ENCODE results near the gene GHRHR. TPM values are rescaled to one million over a fixed set of nuclear protein-coding genes. Genes with fewer than 3 reads are reported as not detected.

GHRHR gene
- polyA plus RNA-seq, 2 donors, result not detected

- no peaks in the 10 kb centered on the region for H3K36me3 ChIP-seq (ENCODE audit: control insufficient read depth in 2 of 2, insufficient read depth in 2 of 2, low read length in 1 of 2)
- WGBS, 2 donors, result 66 to 67% methylated on average over 7 of the region's 7 CpGs
- H3K27me3 ChIP-seq (ENCODE audit: control insufficient read depth in 1 of 2, insufficient read depth in 2 of 2, low read length in 2 of 2), result peaks cover 0 to 3% of the 10 kb centered on the region in 2 donors
- H3K4me1 ChIP-seq (ENCODE audit: control insufficient read depth in 2 of 2, insufficient read depth in 2 of 2, low read length in 1 of 2), result peaks cover 0 to under 1% of the 10 kb centered on the region in 2 donors
- no peak overlapping the region for H3K27ac ChIP-seq (ENCODE audit: low read depth in 2 of 2, low read length in 1 of 2)
- no peak overlapping the region for H3K4me3 ChIP-seq (ENCODE audit: low read depth in 1 of 2, low read length in 2 of 2)
- H3K9me3 ChIP-seq (ENCODE audit: control insufficient read depth in 2 of 2, insufficient read depth in 1 of 2, low read depth in 1 of 2, low read length in 1 of 2), result no peaks in the 10 kb centered on the region
These were observed 16.4 kb downstream of the GHRHR start for GRCh38 chr7:30980194-30980593.

GRCh38 chr7:30980751-30981150 is 17.0 kb downstream of the GHRHR start:
- WGBS, 2 donors, result 79 to 82% methylated on average over 5 of the region's 5 CpGs
- Histone ChIP-seq H3K27ac (ENCODE audit: low read depth in 2 of 2, low read length in 1 of 2) (no peak overlapping the region), H3K27me3 (ENCODE audit: control insufficient read depth in 1 of 2, insufficient read depth in 2 of 2, low read length in 2 of 2) (peaks cover 0 to 3% of the 10 kb centered on the region in 2 donors), H3K4me1 (ENCODE audit: control insufficient read depth in 2 of 2, insufficient read depth in 2 of 2, low read length in 1 of 2) (peaks cover 0 to 2% of the 10 kb centered on the region in 2 donors), H3K36me3 (ENCODE audit: control insufficient read depth in 2 of 2, insufficient read depth in 2 of 2, low read length in 1 of 2) (no peaks in the 10 kb centered on the region), H3K4me3 (ENCODE audit: low read depth in 1 of 2, low read length in 2 of 2) (no peak overlapping the region), H3K9me3 (ENCODE audit: control insufficient read depth in 2 of 2, insufficient read depth in 1 of 2, low read depth in 1 of 2, low read length in 1 of 2) (no peaks in the 10 kb centered on the region)

- Histone ChIP-seq H3K36me3 (ENCODE audit: control insufficient read depth in 2 of 2, insufficient read depth in 2 of 2, low read length in 1 of 2) (no peaks in the 10 kb centered on the region), H3K27ac (ENCODE audit: low read depth in 2 of 2, low read length in 1 of 2) (no peak overlapping the region), H3K9me3 (ENCODE audit: control insufficient read depth in 2 of 2, insufficient read depth in 1 of 2, low read depth in 1 of 2, low read length in 1 of 2) (no peaks in the 10 kb centered on the region), H3K27me3 (ENCODE audit: control insufficient read depth in 1 of 2, insufficient read depth in 2 of 2, low read length in 2 of 2) (peaks cover 0 to 3% of the 10 kb centered on the region in 2 donors), H3K4me1 (ENCODE audit: control insufficient read depth in 2 of 2, insufficient read depth in 2 of 2, low read length in 1 of 2) (peaks cover 0 to 2% of the 10 kb centered on the region in 2 donors), H3K4me3 (ENCODE audit: low read depth in 1 of 2, low read length in 2 of 2) (no peak overlapping the region)
- WGBS, 2 donors, result 8 to 9% methylated on average over 14 to 15 of the region's 15 CpGs
These were observed 19.5 kb downstream of the GHRHR start for GRCh38 chr7:30983042-30983913.

- H3K9me3 ChIP-seq (ENCODE audit: control insufficient read depth in 2 of 2, insufficient read depth in 1 of 2, low read depth in 1 of 2, low read length in 1 of 2), result no peaks in the 10 kb centered on the region
- peaks cover 3 to 6% of the 10 kb centered on the region in 2 donors for H3K4me1 ChIP-seq (ENCODE audit: control insufficient read depth in 2 of 2, insufficient read depth in 2 of 2, low read length in 1 of 2)
- no peaks in the 10 kb centered on the region for H3K36me3 ChIP-seq (ENCODE audit: control insufficient read depth in 2 of 2, insufficient read depth in 2 of 2, low read length in 1 of 2)
- no peak overlapping the region for H3K27ac ChIP-seq (ENCODE audit: low read depth in 2 of 2, low read length in 1 of 2)
- 32 to 34% methylated on average over 12 of the region's 12 CpGs for WGBS, 2 donors
- no peak overlapping the region for H3K4me3 ChIP-seq (ENCODE audit: low read depth in 1 of 2, low read length in 2 of 2)
- H3K27me3 ChIP-seq (ENCODE audit: control insufficient read depth in 1 of 2, insufficient read depth in 2 of 2, low read length in 2 of 2), result peaks cover 0 to 3% of the 10 kb centered on the region in 2 donors
These were observed 20.1 kb downstream of the GHRHR start for GRCh38 chr7:30983914-30984247.

- Histone ChIP-seq H3K27me3 (ENCODE audit: control insufficient read depth in 1 of 2, insufficient read depth in 2 of 2, low read length in 2 of 2) (no peaks in the 10 kb centered on the region), H3K36me3 (ENCODE audit: control insufficient read depth in 2 of 2, insufficient read depth in 2 of 2, low read length in 1 of 2) (no peaks in the 10 kb centered on the region), H3K27ac (ENCODE audit: low read depth in 2 of 2, low read length in 1 of 2) (no peak overlapping the region), H3K9me3 (ENCODE audit: control insufficient read depth in 2 of 2, insufficient read depth in 1 of 2, low read depth in 1 of 2, low read length in 1 of 2) (no peaks in the 10 kb centered on the region), H3K4me3 (ENCODE audit: low read depth in 1 of 2, low read length in 2 of 2) (no peak overlapping the region), H3K4me1 (ENCODE audit: control insufficient read depth in 2 of 2, insufficient read depth in 2 of 2, low read length in 1 of 2) (peaks cover 5 to 7% of the 10 kb centered on the region in 2 donors)
- WGBS, 2 donors, result 60 to 62% methylated on average over 13 of the region's 13 CpGs
These were observed 20.8 kb downstream of the GHRHR start for GRCh38 chr7:30984359-30985107.

GRCh38 chr7:30985756-30986155 is 22.0 kb downstream of the GHRHR start:
- H3K9me3 ChIP-seq (ENCODE audit: control insufficient read depth in 2 of 2, insufficient read depth in 1 of 2, low read depth in 1 of 2, low read length in 1 of 2), result no peaks in the 10 kb centered on the region
- H3K27ac ChIP-seq (ENCODE audit: low read depth in 2 of 2, low read length in 1 of 2), result no peak overlapping the region
- WGBS, 2 donors, result 79 to 80% methylated on average over 7 of the region's 7 CpGs
- H3K36me3 ChIP-seq (ENCODE audit: control insufficient read depth in 2 of 2, insufficient read depth in 2 of 2, low read length in 1 of 2), result no peaks in the 10 kb centered on the region
- no peaks in the 10 kb centered on the region for H3K27me3 ChIP-seq (ENCODE audit: control insufficient read depth in 1 of 2, insufficient read depth in 2 of 2, low read length in 2 of 2)
- no peak overlapping the region for H3K4me3 ChIP-seq (ENCODE audit: low read depth in 1 of 2, low read length in 2 of 2)
- H3K4me1 ChIP-seq (ENCODE audit: control insufficient read depth in 2 of 2, insufficient read depth in 2 of 2, low read length in 1 of 2), result peaks cover 5 to 7% of the 10 kb centered on the region in 2 donors

- Histone ChIP-seq H3K27ac (ENCODE audit: low read depth in 2 of 2, low read length in 1 of 2) (no peak overlapping the region), H3K27me3 (ENCODE audit: control insufficient read depth in 1 of 2, insufficient read depth in 2 of 2, low read length in 2 of 2) (no peaks in the 10 kb centered on the region), H3K4me1 (ENCODE audit: control insufficient read depth in 2 of 2, insufficient read depth in 2 of 2, low read length in 1 of 2) (peaks cover 5 to 7% of the 10 kb centered on the region in 2 donors), H3K9me3 (ENCODE audit: control insufficient read depth in 2 of 2, insufficient read depth in 1 of 2, low read depth in 1 of 2, low read length in 1 of 2) (no peaks in the 10 kb centered on the region), H3K36me3 (ENCODE audit: control insufficient read depth in 2 of 2, insufficient read depth in 2 of 2, low read length in 1 of 2) (no peaks in the 10 kb centered on the region), H3K4me3 (ENCODE audit: low read depth in 1 of 2, low read length in 2 of 2) (no peak overlapping the region)
- WGBS, 2 donors, result 92 to 94% methylated on average over 8 of the region's 8 CpGs
These were observed 22.6 kb downstream of the GHRHR start for GRCh38 chr7:30986331-30986730.

- H3K4me1 ChIP-seq (ENCODE audit: control insufficient read depth in 2 of 2, insufficient read depth in 2 of 2, low read length in 1 of 2), result peaks cover 5 to 7% of the 10 kb centered on the region in 2 donors
- 69% methylated on average over 16 of the region's 16 CpGs for WGBS, 2 donors
- no peaks in the 10 kb centered on the region for H3K27me3 ChIP-seq (ENCODE audit: control insufficient read depth in 1 of 2, insufficient read depth in 2 of 2, low read length in 2 of 2)
- no peak overlapping the region for H3K4me3 ChIP-seq (ENCODE audit: low read depth in 1 of 2, low read length in 2 of 2)
- H3K36me3 ChIP-seq (ENCODE audit: control insufficient read depth in 2 of 2, insufficient read depth in 2 of 2, low read length in 1 of 2), result no peaks in the 10 kb centered on the region
- H3K9me3 ChIP-seq (ENCODE audit: control insufficient read depth in 2 of 2, insufficient read depth in 1 of 2, low read depth in 1 of 2, low read length in 1 of 2), result no peaks in the 10 kb centered on the region
- H3K27ac ChIP-seq (ENCODE audit: low read depth in 2 of 2, low read length in 1 of 2), result no peak overlapping the region
These were observed 23.0 kb downstream of the GHRHR start for GRCh38 chr7:30986738-30987137.

- no peak overlapping the region for H3K4me3 ChIP-seq (ENCODE audit: low read depth in 1 of 2, low read length in 2 of 2)
- H3K4me1 ChIP-seq (ENCODE audit: control insufficient read depth in 2 of 2, insufficient read depth in 2 of 2, low read length in 1 of 2), result peaks cover 5 to 9% of the 10 kb centered on the region in 2 donors
- H3K27ac ChIP-seq (ENCODE audit: low read depth in 2 of 2, low read length in 1 of 2), result no peak overlapping the region
- 83 to 84% methylated on average over 7 of the region's 7 CpGs for whole genome bisulfite sequencing, 2 donors
- H3K27me3 ChIP-seq (ENCODE audit: control insufficient read depth in 1 of 2, insufficient read depth in 2 of 2, low read length in 2 of 2), result no peaks in the 10 kb centered on the region
- H3K9me3 ChIP-seq (ENCODE audit: control insufficient read depth in 2 of 2, insufficient read depth in 1 of 2, low read depth in 1 of 2, low read length in 1 of 2), result no peaks in the 10 kb centered on the region
- H3K36me3 ChIP-seq (ENCODE audit: control insufficient read depth in 2 of 2, insufficient read depth in 2 of 2, low read length in 1 of 2), result no peaks in the 10 kb centered on the region
These were observed 23.4 kb downstream of the GHRHR start for GRCh38 chr7:30987178-30987577.

Data from esophagus (tissue), 2 donors.